HEK293 (cell line): Measurements from ENCODE around the gene SFT2D2.

Experiments
- GLI4 ChIP-seq: fragments of 450-650 bp; formaldehyde crosslinking; IDR thresholded peaks from 2 replicates; pipeline ENCODE4 v1.5.1; 2016; ENCODE audit warnings: missing biosample characterization, missing genetic modification characterization
- SCRT1 ChIP-seq: fragments of 450-650 bp; formaldehyde crosslinking; IDR thresholded peaks from 2 replicates; pipeline ENCODE4 v1.5.1; 2016; ENCODE audit warnings: missing biosample characterization, missing genetic modification characterization, borderline replicate concordance
- ZNF24 ChIP-seq: fragments of 450-650 bp; formaldehyde crosslinking; IDR thresholded peaks from 2 replicates; pipeline ENCODE4 v1.5.1; 2016; ENCODE audit warnings: missing biosample characterization, missing genetic modification characterization
- ZNF660 ChIP-seq: fragments of 450-650 bp; IDR thresholded peaks from 2 replicates; pipeline ENCODE4 v1.5.1; 2018; ENCODE audit warnings: missing biosample characterization, mild to moderate bottlenecking, missing genetic modification characterization
- ZNF664 ChIP-seq: fragments of 450-650 bp; formaldehyde crosslinking; IDR thresholded peaks from 2 replicates; pipeline ENCODE4 v1.5.1; 2016; ENCODE audit warnings: missing biosample characterization, missing genetic modification characterization
- ZNF707 ChIP-seq: fragments of 450-650 bp; formaldehyde crosslinking; IDR thresholded peaks from 2 replicates; pipeline ENCODE4 v1.5.1; 2016; ENCODE audit warnings: missing biosample characterization, missing genetic modification characterization
- TF ChIP-seq, protein P1 (sequence below): fragments of 450-650 bp; formaldehyde crosslinking; IDR thresholded peaks from 2 replicates; pipeline ENCODE4 v1.5.1; 2016; ENCODE audit warnings: missing biosample characterization, missing genetic modification characterization

GRCh38 chr1:168245042-168245441 lies 19.2 kb downstream of the SFT2D2 start:
- TF ChIP-seq ZNF707 (no peak), ZNF664 (tag by site-specific recombination) (no peak), SCRT1 (tag by site-specific recombination) (no peak), GLI4 (no peak), ZNF24 (tag by site-specific recombination) (no peak), ZNF660 (tag by site-specific recombination) (no peak)
- TF ChIP-seq, protein P1, sequence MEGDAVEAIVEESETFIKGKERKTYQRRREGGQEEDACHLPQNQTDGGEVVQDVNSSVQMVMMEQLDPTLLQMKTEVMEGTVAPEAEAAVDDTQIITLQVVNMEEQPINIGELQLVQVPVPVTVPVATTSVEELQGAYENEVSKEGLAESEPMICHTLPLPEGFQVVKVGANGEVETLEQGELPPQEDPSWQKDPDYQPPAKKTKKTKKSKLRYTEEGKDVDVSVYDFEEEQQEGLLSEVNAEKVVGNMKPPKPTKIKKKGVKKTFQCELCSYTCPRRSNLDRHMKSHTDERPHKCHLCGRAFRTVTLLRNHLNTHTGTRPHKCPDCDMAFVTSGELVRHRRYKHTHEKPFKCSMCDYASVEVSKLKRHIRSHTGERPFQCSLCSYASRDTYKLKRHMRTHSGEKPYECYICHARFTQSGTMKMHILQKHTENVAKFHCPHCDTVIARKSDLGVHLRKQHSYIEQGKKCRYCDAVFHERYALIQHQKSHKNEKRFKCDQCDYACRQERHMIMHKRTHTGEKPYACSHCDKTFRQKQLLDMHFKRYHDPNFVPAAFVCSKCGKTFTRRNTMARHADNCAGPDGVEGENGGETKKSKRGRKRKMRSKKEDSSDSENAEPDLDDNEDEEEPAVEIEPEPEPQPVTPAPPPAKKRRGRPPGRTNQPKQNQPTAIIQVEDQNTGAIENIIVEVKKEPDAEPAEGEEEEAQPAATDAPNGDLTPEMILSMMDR (tag by site-specific recombination) = no peak
